Measurements from ENCODE around the gene RNF223.

The RNF223 gene

GRCh38 chr1:1024771-1025699 is 49.1 kb downstream of the RNF223 start:
- peaks cover 16% of the 10 kb centered on the region for H3K36me3 ChIP-seq (ENCODE audit: insufficient read depth, low read length)
- no peak overlapping the region for H3K4me3 ChIP-seq (ENCODE audit: low read length)
- peak overlapping the region; percentile 31 for H3K9ac ChIP-seq (ENCODE audit: low read depth, low read length)
- no peaks in the 10 kb centered on the region for H3K9me3 ChIP-seq (ENCODE audit: insufficient read depth, low read depth, low read length)
- H3K4me1 ChIP-seq (ENCODE audit: insufficient read depth, low read length) = peaks cover 35% of the 10 kb centered on the region
- WGBS = 49% methylated on average over 31 of the region's 31 CpGs
- H3K27ac ChIP-seq (ENCODE audit: low read depth, low read length) = peak overlapping the region; percentile 63
- no peaks in the 10 kb centered on the region; the same call in 1 of the 2 replicates for H3K27me3 ChIP-seq (ENCODE audit: insufficient read depth, low read length)

GRCh38 chr1:1024149-1024770 is 49.8 kb downstream of the RNF223 start:
- 75% methylated on average over 9 of the region's 9 CpGs for WGBS
- no peak overlapping the region for H3K4me3 ChIP-seq (ENCODE audit: low read length)
- H3K4me1 ChIP-seq (ENCODE audit: insufficient read depth, low read length) = peaks cover 35% of the 10 kb centered on the region
- no peak overlapping the region; the same call in 1 of the 2 replicates for H3K9ac ChIP-seq (ENCODE audit: low read depth, low read length)
- H3K27me3 ChIP-seq (ENCODE audit: insufficient read depth, low read length) = no peaks in the 10 kb centered on the region; the same call in 1 of the 2 replicates
- H3K36me3 ChIP-seq (ENCODE audit: insufficient read depth, low read length) = peaks cover 16% of the 10 kb centered on the region
- peak overlapping the region; percentile 58 for H3K27ac ChIP-seq (ENCODE audit: low read depth, low read length)
- H3K9me3 ChIP-seq (ENCODE audit: insufficient read depth, low read depth, low read length) = no peaks in the 10 kb centered on the region

GRCh38 chr1:1023700-1024099 is 50.4 kb downstream of the RNF223 start:
- Histone ChIP-seq H3K9me3 (ENCODE audit: insufficient read depth, low read depth, low read length) (no peaks in the 10 kb centered on the region), H3K4me3 (ENCODE audit: low read length) (no peak overlapping the region), H3K27me3 (ENCODE audit: insufficient read depth, low read length) (no peaks in the 10 kb centered on the region; the same call in 1 of the 2 replicates), H3K4me1 (ENCODE audit: insufficient read depth, low read length) (peaks cover 35% of the 10 kb centered on the region), H3K9ac (ENCODE audit: low read depth, low read length) (no peak overlapping the region), H3K27ac (ENCODE audit: low read depth, low read length) (peak overlapping the region; percentile 58; the same call in 1 of the 2 replicates), H3K36me3 (ENCODE audit: insufficient read depth, low read length) (peaks cover 16% of the 10 kb centered on the region)
- 86% methylated on average over 13 of the region's 13 CpGs for WGBS

DNA sequence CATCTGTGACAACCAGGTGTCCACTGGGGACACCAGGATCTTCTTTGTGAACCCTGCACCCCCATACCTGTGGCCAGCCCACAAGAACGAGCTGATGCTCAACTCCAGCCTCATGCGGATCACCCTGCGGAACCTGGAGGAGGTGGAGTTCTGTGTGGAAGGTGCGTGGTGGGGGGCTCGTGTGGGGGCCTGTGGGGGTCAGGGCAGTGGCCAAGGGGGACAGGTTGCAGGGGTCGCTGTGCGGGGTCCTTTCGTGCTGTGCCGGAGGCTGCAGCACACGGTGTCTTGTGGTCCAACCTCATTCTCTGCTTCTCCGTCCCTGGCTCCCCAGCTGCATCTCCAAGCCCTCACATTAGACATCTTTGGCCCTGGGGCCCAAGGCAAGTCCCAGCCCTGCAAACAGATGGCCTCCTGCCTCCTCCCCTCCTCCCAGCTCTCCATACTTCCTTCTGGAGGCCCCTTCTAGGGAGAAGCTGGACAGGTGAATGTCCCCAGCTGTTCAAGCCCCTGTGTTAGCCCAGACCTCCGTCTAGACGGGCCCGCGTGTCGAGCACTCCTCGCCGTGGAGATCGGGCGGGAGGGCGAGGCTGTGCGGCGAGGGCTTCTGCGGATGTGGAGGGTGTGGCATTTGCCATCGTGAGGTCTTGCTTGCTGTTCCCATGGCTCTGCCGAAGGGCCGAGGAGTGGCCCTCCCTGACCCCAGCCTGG is 51.6 kb downstream of the RNF223 start:
- Histone ChIP-seq H3K27ac (ENCODE audit: low read depth, low read length) (no peak overlapping the region), H3K9me3 (ENCODE audit: insufficient read depth, low read depth, low read length) (no peaks in the 10 kb centered on the region), H3K36me3 (ENCODE audit: insufficient read depth, low read length) (peaks cover 15% of the 10 kb centered on the region), H3K27me3 (ENCODE audit: insufficient read depth, low read length) (no peaks in the 10 kb centered on the region; the same call in 1 of the 2 replicates), H3K4me1 (ENCODE audit: insufficient read depth, low read length) (peaks cover 35% of the 10 kb centered on the region), H3K4me3 (ENCODE audit: low read length) (no peak overlapping the region), H3K9ac (ENCODE audit: low read depth, low read length) (no peak overlapping the region)
- WGBS = 90% methylated on average over 27 of the region's 27 CpGs

DNA sequence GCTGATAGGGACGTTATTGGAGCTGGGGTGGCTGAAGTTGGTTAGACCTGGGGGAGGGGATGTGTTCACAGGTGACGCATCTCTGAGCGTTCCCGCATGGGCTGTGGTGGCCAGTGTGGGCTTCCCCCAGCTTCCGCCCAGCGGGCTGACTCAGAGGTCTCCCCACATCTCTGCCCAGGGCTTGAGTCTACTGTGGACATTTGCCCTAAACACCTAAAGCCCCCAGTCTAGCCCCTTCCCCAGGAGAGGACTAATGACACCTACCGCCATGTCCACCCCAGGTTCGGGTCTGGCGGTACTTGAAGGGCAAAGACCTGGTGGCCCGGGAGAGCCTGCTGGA is 52.2 kb downstream of the RNF223 start:
- H3K4me1 ChIP-seq (ENCODE audit: insufficient read depth, low read length) = peaks cover 35% of the 10 kb centered on the region
- no peaks in the 10 kb centered on the region for H3K27me3 ChIP-seq (ENCODE audit: insufficient read depth, low read length)
- H3K36me3 ChIP-seq (ENCODE audit: insufficient read depth, low read length) = peaks cover 10% of the 10 kb centered on the region; the same call in 1 of the 2 replicates
- H3K9ac ChIP-seq (ENCODE audit: low read depth, low read length) = no peak overlapping the region
- H3K27ac ChIP-seq (ENCODE audit: low read depth, low read length) = no peak overlapping the region; the same call in 1 of the 2 replicates
- whole genome bisulfite sequencing = 92% methylated on average over 10 of the region's 10 CpGs
- H3K4me3 ChIP-seq (ENCODE audit: low read length) = no peak overlapping the region
- H3K9me3 ChIP-seq (ENCODE audit: insufficient read depth, low read depth, low read length) = no peaks in the 10 kb centered on the region

DNA sequence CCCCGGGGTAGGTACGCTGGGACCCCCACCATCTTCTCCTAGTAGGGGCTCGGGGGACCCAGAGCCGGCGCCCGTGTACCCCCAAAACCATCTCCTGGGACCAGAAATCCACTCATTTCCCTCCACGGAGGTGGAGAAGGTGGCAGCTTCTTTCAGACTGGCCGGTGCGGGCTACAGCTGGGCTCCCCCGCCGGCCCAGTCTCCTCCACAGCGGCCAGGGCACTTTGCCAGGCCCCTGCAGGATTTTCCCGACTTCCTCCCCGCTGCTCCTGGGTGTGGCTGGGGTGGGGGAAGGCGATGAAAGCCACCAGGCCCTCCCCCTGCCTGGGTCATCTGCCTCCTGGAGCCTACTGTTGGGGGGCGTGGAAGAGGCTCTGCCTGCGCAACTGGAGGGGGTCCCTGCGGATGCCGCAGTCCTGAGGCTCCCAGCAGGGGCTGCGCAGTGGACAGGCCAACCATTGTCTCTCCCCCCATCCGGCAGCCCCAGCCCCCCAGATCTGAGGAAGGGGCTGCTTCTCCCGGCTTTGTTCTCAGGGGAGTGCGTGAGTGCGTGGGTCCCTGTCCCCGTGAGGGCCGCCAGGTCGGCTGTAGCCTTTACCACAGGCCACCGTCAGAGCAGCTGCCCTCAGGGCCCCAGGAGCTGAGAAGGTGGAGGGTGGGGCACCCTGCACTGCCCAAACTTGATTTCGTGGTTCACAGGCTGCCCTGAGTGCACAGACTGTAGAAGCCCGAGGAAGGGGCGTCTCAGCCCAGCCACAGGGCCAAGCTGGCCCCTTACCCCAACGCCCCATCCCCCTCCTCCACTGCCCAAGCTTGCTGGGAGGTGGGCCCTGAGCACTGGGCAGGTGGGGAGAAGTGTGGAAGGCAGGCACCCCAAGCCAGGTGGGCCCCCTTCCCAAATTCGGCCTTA is 52.8 kb downstream of the RNF223 start:
- Histone ChIP-seq H3K4me3 (ENCODE audit: low read length) (peak overlapping the region; percentile 81), H3K27me3 (ENCODE audit: insufficient read depth, low read length) (no peaks in the 10 kb centered on the region), H3K36me3 (ENCODE audit: insufficient read depth, low read length) (peaks cover 10% of the 10 kb centered on the region; the same call in 1 of the 2 replicates), H3K4me1 (ENCODE audit: insufficient read depth, low read length) (peaks cover 35% of the 10 kb centered on the region), H3K27ac (ENCODE audit: low read depth, low read length) (peak overlapping the region; percentile 41; the same call in 1 of the 2 replicates), H3K9ac (ENCODE audit: low read depth, low read length) (peak overlapping the region; percentile 67), H3K9me3 (ENCODE audit: insufficient read depth, low read depth, low read length) (no peaks in the 10 kb centered on the region)
- WGBS = 15% methylated on average over 31 of the region's 33 CpGs

All from HUES64 (cell line).